Keratinocyte (primary cell): Measurements from ENCODE around the gene MIEF2.

Source experiments
- CTCF ChIP-seq, 3 experiments: IDR thresholded peaks in 1 of 3; conservative IDR thresholded peaks in 1 of 3; optimal IDR thresholded peaks in 1 of 3; 2 replicates in 2 of 3; 3 replicates in 1 of 3; pipeline versions ENCODE3 to v1.5.1; 2011; ENCODE audit warnings: low read length in 3 of 3, mild to moderate bottlenecking in 3 of 3, moderate library complexity in 2 of 3, control low read depth in 1 of 3, inconsistent platforms in 1 of 3; ENCODE audit not compliant: insufficient read depth in 2 of 3; ENCODE audit errors: extremely low read depth in 1 of 3
- EZH2 ChIP-seq: IDR thresholded peaks from one replicate; pipeline ENCODE4 v1.6.1; 2012; ENCODE audit warnings: inconsistent platforms, mild to moderate bottlenecking, low read length, moderate library complexity

- TF ChIP-seq CTCF (optimal IDR thresholded peaks at IDR 0.05 in 1 of 3, IDR thresholded peaks at IDR 0.05 in 1 of 3, conservative IDR thresholded peaks at IDR 0.05 in 1 of 3; ENCODE audit: extremely low read depth in 1 of 3, insufficient read depth in 2 of 3, low read length in 3 of 3) (no peak), EZH2 (no peak)
These were observed 18.4 kb downstream of the MIEF2 start for GRCh38 chr17:18278867-18279266.
